Left lung (tissue), 10 donors: ENCODE measurements around the gene RANBP17. TPM values are rescaled to one million over a fixed set of nuclear protein-coding genes. Genes with fewer than 3 reads are reported as not detected.
"Not testable (repeated sequence)": the region's sequence is repeated elsewhere in the genome, so short reads cannot be mapped to it uniquely, and the experiment has no call there.

Source experiments
- ATAC-seq: fragments of 200-7000 bp; cut with Tn5 transposase; one replicate; pipeline ENCODE4 v1.9.1; 2020; ENCODE audit warnings: moderate library complexity
- DNase-seq, 4 donors: peaks; one replicate each; pipeline ENCODE4 v3.0.0-alpha.2; 2013 to 2020
- H3K27ac ChIP-seq, 2 donors: fragments of 200-600 bp; sonication (generic) in 1 of 2; one replicate each; pipeline versions ENCODE4 v1.5.0 to v1.8.0; 2020 to 2021
- H3K27me3 ChIP-seq, 2 donors: fragments of 200-600 bp; sonication (generic) in 1 of 2; one replicate each; pipeline versions ENCODE4 v1.5.0 to v1.8.0; 2020 to 2021
- H3K36me3 ChIP-seq, 2 donors: fragments of 200-600 bp; sonication (generic) in 1 of 2; one replicate each; pipeline versions ENCODE4 v1.5.0 to v1.8.0; 2020 to 2021
- H3K4me1 ChIP-seq, 2 donors: fragments of 200-600 bp; one replicate each; pipeline ENCODE4 v1.8.0; 2021
- H3K4me3 ChIP-seq, 2 donors: fragments of 200-600 bp; sonication (generic) in 1 of 2; one replicate each; pipeline versions ENCODE4 v1.5.0 to v1.8.0; 2020 to 2021; ENCODE audit warnings: mild to moderate bottlenecking in 1 of 2
- H3K9me3 ChIP-seq, 2 donors: fragments of 200-600 bp; sonication (generic) in 1 of 2; one replicate each; pipeline versions ENCODE4 v1.5.0 to v1.8.0; 2020 to 2021
- CTCF ChIP-seq, 2 donors: fragments of 200-600 bp; sonication (generic) in 1 of 2; IDR thresholded peaks; one replicate each; pipeline versions ENCODE4 v1.5.0 to v1.8.0; 2021; ENCODE audit warnings: antibody characterized with exemption in 2 of 2
- intact Hi-C, 2 donors: fragments of 100-400 bp; cut with DNase I; formaldehyde crosslinking; loops; one replicate each; pipeline versions ENCODE4 v1.11.2 to v1.14.2; 2022
- polyA plus RNA-seq, 6 donors: library from polyadenylated mRNA; unstranded; fragments of 120-200 nt; gene quantifications; one replicate each; pipeline ENCODE4 v1.2.1, GENCODE V29; 2013; ENCODE audit not compliant: insufficient read length in 6 of 6
- total RNA-seq, 2 donors: library from RNA; stranded (reverse); fragmentation: NEBNext Ultra II Directional; extraction: Animal tissue kit (Norgen Biotek cat#: 25700); gene quantifications; one replicate each; pipeline ENCODE4 v1.2.1, GENCODE V29; 2021
- donor health status: DM: no; HTN: yes; CAD: no.
- donor health status: DM: no; HTN: no; CAD: no.

The RANBP17 gene
- total and polyA plus RNA-seq, 8 donors: 17.0 to 44.5 (median 33.7) TPM

DNA sequence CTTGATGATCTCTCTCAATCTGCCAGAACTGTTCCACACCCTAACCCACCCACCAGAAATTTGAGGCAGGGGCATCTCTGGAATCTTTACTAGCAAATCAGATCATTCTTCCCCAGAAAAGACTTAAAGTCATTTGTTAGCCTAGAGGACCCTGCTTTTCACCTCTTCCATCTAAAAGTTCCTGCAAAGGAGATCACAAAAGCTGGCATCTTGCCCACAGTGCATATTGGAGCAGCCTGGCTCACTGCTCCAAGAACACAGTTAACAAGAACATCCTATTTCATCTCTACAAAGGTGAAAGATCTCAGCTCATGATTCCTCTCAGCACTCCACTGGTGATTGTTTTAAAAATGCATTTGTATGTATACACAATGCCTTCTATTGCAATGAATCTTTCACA, 42.0 kb upstream of the RANBP17 start:
- no peak for TF ChIP-seq CTCF (IDR thresholded peaks at IDR 0.05)
- H3K27ac ChIP-seq: no peak overlapping the region
- ATAC-seq (no peak), DNase-seq (no peak)
- no peaks in the 10 kb centered on the region for H3K4me1 ChIP-seq
- no peaks in the 10 kb centered on the region for H3K36me3 ChIP-seq
- no peaks in the 10 kb centered on the region for H3K9me3 ChIP-seq
- H3K27me3 ChIP-seq: no peaks in the 10 kb centered on the region
- H3K4me3 ChIP-seq: no peak overlapping the region
- intact Hi-C loops: no loop called here

DNA sequence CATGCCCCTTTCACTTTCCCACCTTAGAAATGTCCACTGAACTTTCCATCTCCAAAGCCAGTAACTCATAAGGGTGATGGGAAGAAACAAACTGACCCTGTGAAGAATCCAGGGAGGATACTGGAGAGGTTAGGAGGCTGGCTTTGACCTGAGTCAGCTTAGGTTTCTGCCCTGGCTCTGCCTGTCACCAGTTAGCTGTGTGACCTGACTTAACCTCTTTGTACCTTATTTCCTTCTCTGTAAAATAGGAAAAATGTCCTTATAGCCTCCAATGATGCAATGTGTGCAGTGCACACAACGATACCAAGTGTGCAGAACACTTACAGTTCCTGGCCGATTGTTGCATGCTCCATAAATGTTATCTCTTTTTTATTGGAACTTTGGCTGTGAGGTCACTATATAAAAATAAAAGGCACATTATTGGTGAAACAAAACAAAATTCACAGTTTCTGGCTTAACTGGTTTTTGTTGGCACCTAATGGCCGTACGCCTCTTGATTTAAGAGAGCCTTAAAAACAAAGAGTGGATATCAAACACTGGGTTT, 40.5 kb upstream of the RANBP17 start:
- Histone ChIP-seq H3K9me3 (no peaks in the 10 kb centered on the region), H3K4me3 (no peak overlapping the region), H3K27ac (no peak overlapping the region), H3K27me3 (no peaks in the 10 kb centered on the region), H3K36me3 (no peaks in the 10 kb centered on the region), H3K4me1 (no peaks in the 10 kb centered on the region)
- ATAC-seq (peak; percentile 88), DNase-seq (peak in 1 of 4 donors; percentile 32)
- intact Hi-C loops: no loop called here
- TF ChIP-seq CTCF (IDR thresholded peaks at IDR 0.05): no peak

DNA sequence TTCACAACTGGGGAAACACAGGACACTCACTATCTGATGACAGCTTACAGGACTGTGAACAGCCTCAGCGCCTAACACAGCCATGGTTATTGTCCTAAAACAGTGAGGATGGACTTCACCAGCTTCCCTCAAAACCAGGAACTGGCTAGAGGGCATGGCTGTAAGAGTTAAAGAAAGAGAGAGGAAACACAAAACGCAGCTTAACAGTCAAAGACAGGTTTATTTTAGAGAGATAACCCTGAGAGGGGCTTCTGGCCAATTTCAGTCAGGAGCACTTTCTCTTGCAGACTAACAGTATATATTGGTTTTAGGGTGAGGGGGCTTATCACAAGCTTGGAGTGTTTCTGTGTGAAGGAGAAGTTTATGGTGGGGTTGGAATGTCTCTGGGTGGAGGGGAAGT, 35.7 kb upstream of the RANBP17 start:
- no peak for ATAC-seq
- Histone ChIP-seq H3K27me3 (no peaks in the 10 kb centered on the region), H3K27ac (no peak overlapping the region), H3K9me3 (no peaks in the 10 kb centered on the region), H3K4me1 (no peaks in the 10 kb centered on the region), H3K36me3 (no peaks in the 10 kb centered on the region), H3K4me3 (no peak overlapping the region)
- no peak for TF ChIP-seq CTCF (IDR thresholded peaks at IDR 0.05)
- intact Hi-C loops: no loop called here
- no peak for DNase-seq

- no peaks in the 10 kb centered on the region for H3K9me3 ChIP-seq
- TF ChIP-seq CTCF (IDR thresholded peaks at IDR 0.05): no peak
- H3K36me3 ChIP-seq: no peaks in the 10 kb centered on the region
- ATAC-seq (no peak), DNase-seq (no peak)
- H3K27ac ChIP-seq: no peak overlapping the region
- H3K27me3 ChIP-seq: no peaks in the 10 kb centered on the region
- H3K4me1 ChIP-seq: no peaks in the 10 kb centered on the region
- intact Hi-C loops: no loop called here
- no peak overlapping the region for H3K4me3 ChIP-seq
These were observed 29.6 kb upstream of the RANBP17 start for GRCh38 chr5:170832241-170832640.

DNA sequence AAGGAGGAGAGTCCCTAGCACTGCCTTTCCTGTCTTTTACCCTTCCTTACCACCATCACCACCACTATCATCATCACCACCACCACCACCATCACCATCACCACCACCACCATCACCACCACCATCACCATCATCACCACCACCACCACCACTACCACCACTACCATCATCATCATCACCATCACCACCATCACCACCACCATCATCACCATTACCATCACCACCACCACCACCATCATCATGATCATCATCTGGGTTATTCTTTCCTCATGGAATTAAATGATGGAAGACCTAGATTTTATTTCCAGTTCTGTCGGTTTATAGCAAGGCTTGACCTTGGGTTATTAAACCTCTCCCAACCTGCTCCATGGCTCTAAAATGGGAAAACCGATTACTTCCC, 27.8 kb upstream of the RANBP17 start:
- DNase-seq, H3K27me3 ChIP-seq, ATAC-seq, H3K4me3 ChIP-seq, H3K9me3 ChIP-seq, H3K27ac ChIP-seq, intact Hi-C loops, H3K36me3 ChIP-seq, H3K4me1 ChIP-seq: not testable (repeated sequence)

- TF ChIP-seq CTCF (IDR thresholded peaks at IDR 0.05): no peak
- no peak for ATAC-seq
- Histone ChIP-seq H3K27ac (no peak overlapping the region), H3K36me3 (no peaks in the 10 kb centered on the region), H3K4me1 (no peaks in the 10 kb centered on the region), H3K9me3 (no peaks in the 10 kb centered on the region), H3K4me3 (no peak overlapping the region), H3K27me3 (no peaks in the 10 kb centered on the region)
- no peak for DNase-seq
- intact Hi-C loops: no loop called here
These were observed 25.6 kb upstream of the RANBP17 start for GRCh38 chr5:170836226-170836625.
